ENCODE results near the gene EHD2.
"Not testable (repeated sequence)": the region's sequence is repeated elsewhere in the genome, so short reads cannot be mapped to it uniquely, and the experiment has no call there.

The EHD2 gene, protein sequence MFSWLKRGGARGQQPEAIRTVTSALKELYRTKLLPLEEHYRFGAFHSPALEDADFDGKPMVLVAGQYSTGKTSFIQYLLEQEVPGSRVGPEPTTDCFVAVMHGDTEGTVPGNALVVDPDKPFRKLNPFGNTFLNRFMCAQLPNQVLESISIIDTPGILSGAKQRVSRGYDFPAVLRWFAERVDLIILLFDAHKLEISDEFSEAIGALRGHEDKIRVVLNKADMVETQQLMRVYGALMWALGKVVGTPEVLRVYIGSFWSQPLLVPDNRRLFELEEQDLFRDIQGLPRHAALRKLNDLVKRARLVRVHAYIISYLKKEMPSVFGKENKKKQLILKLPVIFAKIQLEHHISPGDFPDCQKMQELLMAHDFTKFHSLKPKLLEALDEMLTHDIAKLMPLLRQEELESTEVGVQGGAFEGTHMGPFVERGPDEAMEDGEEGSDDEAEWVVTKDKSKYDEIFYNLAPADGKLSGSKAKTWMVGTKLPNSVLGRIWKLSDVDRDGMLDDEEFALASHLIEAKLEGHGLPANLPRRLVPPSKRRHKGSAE

DNA sequence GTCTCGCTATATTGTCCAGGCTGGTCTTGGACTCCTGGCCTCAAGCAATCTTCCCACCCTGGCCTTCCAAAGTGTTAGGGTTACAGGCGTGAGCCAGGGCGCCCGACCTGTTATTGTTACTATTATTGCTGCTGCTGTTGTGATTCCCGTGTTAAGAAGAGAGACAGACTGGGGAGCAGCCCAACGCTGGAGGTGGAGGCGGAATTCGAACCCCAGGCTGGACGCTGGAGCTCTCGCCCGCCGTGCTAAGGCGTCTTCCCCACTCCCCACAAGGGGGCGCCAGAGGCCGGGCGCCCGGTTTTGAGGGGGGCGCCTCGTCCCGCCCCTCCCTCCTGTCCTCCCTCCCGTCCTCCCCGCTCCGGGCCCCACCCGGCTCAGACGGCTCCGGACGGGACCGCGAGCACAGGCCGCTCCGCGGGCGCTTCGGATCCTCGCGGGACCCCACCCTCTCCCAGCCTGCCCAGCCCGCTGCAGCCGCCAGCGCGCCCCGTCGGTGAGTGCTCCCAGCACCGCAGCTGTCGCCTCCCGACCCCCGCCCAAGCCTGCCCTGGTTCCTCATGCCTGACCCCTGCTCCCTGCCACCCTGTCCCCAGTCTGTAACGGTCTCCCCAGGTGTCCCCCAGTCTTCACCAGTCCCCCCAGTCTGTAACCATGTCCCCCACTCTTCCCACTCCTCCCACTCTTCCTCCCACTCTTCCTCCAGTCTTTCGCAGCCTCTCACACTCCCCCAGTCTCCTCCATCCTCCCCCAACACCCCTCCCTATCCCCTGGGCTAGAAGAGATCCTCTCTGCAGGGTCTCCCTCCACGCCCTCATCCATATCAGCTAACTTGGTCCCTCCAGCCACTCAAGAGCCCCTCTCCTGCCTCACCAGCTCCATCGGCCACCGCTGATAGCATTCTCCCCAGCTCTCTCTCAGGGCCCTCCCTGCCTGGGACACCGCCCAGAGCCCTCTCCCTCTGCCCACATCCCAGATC, at the start of gene EHD2:
EHD2 (plus strand) TSS at position 377 of the 976 bp plus-strand sequence. CDS start 3,191 bp downstream, outside the sequence.
- Mint-ChIP-seq H3K9me3 (peaks cover 39% of the 10 kb centered on the region), H3K27ac (no peak within 1 kb of the TSS)

DNA sequence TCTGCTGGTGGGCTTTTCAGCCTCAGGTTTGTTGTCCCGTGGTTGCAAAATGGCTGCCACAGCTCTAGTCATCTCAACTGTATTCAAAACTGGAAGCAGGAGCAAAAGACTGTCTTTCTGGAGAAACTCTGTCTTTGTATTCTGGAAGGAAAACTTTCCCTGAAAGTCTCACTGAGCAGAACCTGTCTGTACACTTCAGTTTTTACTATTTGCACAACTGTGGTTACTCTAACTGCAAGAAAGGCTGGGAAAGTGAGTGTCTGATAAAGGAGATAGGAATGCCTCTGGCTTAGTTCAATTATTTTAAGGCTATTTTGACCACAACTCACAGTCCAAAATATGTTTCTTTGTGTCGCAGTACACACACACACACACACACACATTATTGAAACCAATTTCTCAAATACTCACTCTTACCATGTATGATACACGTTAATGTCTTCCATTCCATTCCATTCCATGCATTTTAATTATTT, 49.7 kb upstream of the EHD2 start:
- Mint-ChIP-seq H3K4me3 (no peak overlapping the region), H3K9me3 (no peaks in the 10 kb centered on the region), H3K4me1 (peaks cover 36% of the 10 kb centered on the region), H3K36me3 (ENCODE audit: low read depth) (peaks cover 34% of the 10 kb centered on the region), H3K27ac (peak overlapping the region; percentile 90), H3K27me3 (ENCODE audit: low read depth, poor library complexity) (no peaks in the 10 kb centered on the region)
- no peak for DNase-seq
- TF ChIP-seq CTCF (IDR thresholded peaks at IDR 0.05): no peak

More for the DNA sequence above, at the start of gene EHD2:
- DNase-seq: peak; percentile 61
- Mint-ChIP-seq H3K27me3 (ENCODE audit: low read depth, poor library complexity) (peaks cover 57% of the 10 kb centered on the region), H3K4me3 (peak within 1 kb of the TSS; percentile 54), H3K36me3 (ENCODE audit: low read depth) (no peaks in the 10 kb centered on the region), H3K4me1 (no peaks in the 10 kb centered on the region)
- peak; percentile 69 for TF ChIP-seq CTCF (IDR thresholded peaks at IDR 0.05)

GRCh38 chr19:47663911-47664771, 49.1 kb upstream of the EHD2 start:
- TF ChIP-seq CTCF (IDR thresholded peaks at IDR 0.05): no peak
- Mint-ChIP-seq H3K9me3 (no peaks in the 10 kb centered on the region), H3K4me3 (no peak overlapping the region), H3K4me1 (peaks cover 36% of the 10 kb centered on the region), H3K27me3 (ENCODE audit: low read depth, poor library complexity) (no peaks in the 10 kb centered on the region), H3K27ac (peak overlapping the region; percentile 90), H3K36me3 (ENCODE audit: low read depth) (peaks cover 29% of the 10 kb centered on the region)
- no peak for DNase-seq

- H3K36me3 Mint-ChIP-seq (ENCODE audit: low read depth): peaks cover 24% of the 10 kb centered on the region
- H3K4me1 Mint-ChIP-seq: peaks cover 17% of the 10 kb centered on the region
- H3K4me3 Mint-ChIP-seq; H3K9me3 Mint-ChIP-seq; H3K27me3 Mint-ChIP-seq (ENCODE audit: low read depth, poor library complexity); DNase-seq; H3K27ac Mint-ChIP-seq: not testable (repeated sequence)
Measured at GRCh38 chr19:47668556-47668955, 44.7 kb upstream of the EHD2 start.

- H3K4me3 Mint-ChIP-seq: no peak overlapping the region
- peak overlapping the region; percentile 72 for H3K27ac Mint-ChIP-seq
- TF ChIP-seq CTCF (IDR thresholded peaks at IDR 0.05): no peak
- peaks cover 35% of the 10 kb centered on the region for H3K36me3 Mint-ChIP-seq (ENCODE audit: low read depth)
- no peaks in the 10 kb centered on the region for H3K27me3 Mint-ChIP-seq (ENCODE audit: low read depth, poor library complexity)
- no peaks in the 10 kb centered on the region for H3K9me3 Mint-ChIP-seq
- peaks cover 13% of the 10 kb centered on the region for H3K4me1 Mint-ChIP-seq
- DNase-seq: no peak
Measured at GRCh38 chr19:47670736-47671135, 42.5 kb upstream of the EHD2 start.
